ENCODE data around the gene C4orf54. TPM values are rescaled to one million over a fixed set of nuclear protein-coding genes. Genes with fewer than 3 reads are reported as not detected.

The C4orf54 gene
- not detected for total RNA-seq
- long read RNA-seq: 0 reads

- no peaks in the 10 kb centered on the region for H3K4me1 ChIP-seq
- H3K36me3 ChIP-seq: no peaks in the 10 kb centered on the region
- H3K4me3 ChIP-seq: no peak within 1 kb of the TSS
- TF ChIP-seq CTCF (IDR thresholded peaks at IDR 0.05): no peak
- no peaks in the 10 kb centered on the region for H3K9me3 ChIP-seq
- no peaks in the 10 kb centered on the region for H3K27me3 ChIP-seq (ENCODE audit: low read depth)
- ATAC-seq (no peak), DNase-seq (no peak)
- H3K27ac ChIP-seq: no peak within 1 kb of the TSS
- intact Hi-C loops (cut with DNase I): no loop called here
Measured at GRCh38 chr4:99657798-99658197, at the start of gene C4orf54. TSS of gene C4orf54 (minus strand) at chr4:99657828. CDS start at chr4:99654648, 3,180 bp downstream.

- Histone ChIP-seq H3K9me3 (no peaks in the 10 kb centered on the region), H3K27me3 (ENCODE audit: low read depth) (no peaks in the 10 kb centered on the region), H3K4me3 (no peak overlapping the region), H3K4me1 (no peaks in the 10 kb centered on the region), H3K36me3 (no peaks in the 10 kb centered on the region), H3K27ac (no peak overlapping the region)
- ATAC-seq: no peak
- DNase-seq: no peak
- no peak for TF ChIP-seq CTCF (IDR thresholded peaks at IDR 0.05)
- intact Hi-C loops (cut with DNase I): no loop called here
Measured at GRCh38 chr4:99705891-99706290, 48.3 kb upstream of the C4orf54 start.

- Histone ChIP-seq H3K4me3 (no peak overlapping the region), H3K27me3 (ENCODE audit: low read depth) (no peaks in the 10 kb centered on the region), H3K36me3 (no peaks in the 10 kb centered on the region), H3K4me1 (no peaks in the 10 kb centered on the region), H3K9me3 (no peaks in the 10 kb centered on the region), H3K27ac (no peak overlapping the region)
- intact Hi-C loops (cut with DNase I): no loop called here
- DNase-seq (no peak), ATAC-seq (no peak)
- no peak for TF ChIP-seq CTCF (IDR thresholded peaks at IDR 0.05)
Measured at GRCh38 chr4:99696801-99697200, 39.2 kb upstream of the C4orf54 start.

GRCh38 chr4:99693140-99693539, 35.5 kb upstream of the C4orf54 start:
- TF ChIP-seq CTCF (IDR thresholded peaks at IDR 0.05): no peak

GRCh38 chr4:99690990-99691389, 33.4 kb upstream of the C4orf54 start:
- TF ChIP-seq CTCF (IDR thresholded peaks at IDR 0.05): no peak
- H3K9me3 ChIP-seq: peaks cover 12% of the 10 kb centered on the region
- ATAC-seq: no peak
- intact Hi-C loops (cut with DNase I): no loop called here
- H3K27me3 ChIP-seq (ENCODE audit: low read depth): no peaks in the 10 kb centered on the region
- no peaks in the 10 kb centered on the region for H3K36me3 ChIP-seq
- H3K4me1 ChIP-seq: no peaks in the 10 kb centered on the region
- no peak overlapping the region for H3K4me3 ChIP-seq
- H3K27ac ChIP-seq: no peak overlapping the region
- DNase-seq: no peak

More at GRCh38 chr4:99693140-99693539, 35.5 kb upstream of the C4orf54 start:
- no peak overlapping the region for H3K27ac ChIP-seq
- no peaks in the 10 kb centered on the region for H3K36me3 ChIP-seq
- intact Hi-C loops (cut with DNase I): no loop called here
- H3K27me3 ChIP-seq (ENCODE audit: low read depth): no peaks in the 10 kb centered on the region
- peaks cover 12% of the 10 kb centered on the region for H3K9me3 ChIP-seq
- DNase-seq (no peak), ATAC-seq (no peak)
- H3K4me3 ChIP-seq: no peak overlapping the region
- H3K4me1 ChIP-seq: no peaks in the 10 kb centered on the region

- DNase-seq (no peak), ATAC-seq (no peak)
- H3K27ac ChIP-seq: no peak overlapping the region
- no peaks in the 10 kb centered on the region for H3K27me3 ChIP-seq (ENCODE audit: low read depth)
- H3K4me1 ChIP-seq: no peaks in the 10 kb centered on the region
- intact Hi-C loops (cut with DNase I): no loop called here
- no peak for TF ChIP-seq CTCF (IDR thresholded peaks at IDR 0.05)
- H3K4me3 ChIP-seq: no peak overlapping the region
- H3K9me3 ChIP-seq: peaks cover 12% of the 10 kb centered on the region
- no peaks in the 10 kb centered on the region for H3K36me3 ChIP-seq
Measured at GRCh38 chr4:99690472-99690871, 32.8 kb upstream of the C4orf54 start.

Data from lower lobe of right lung (tissue), 2 donors.